Measurements from ENCODE around the gene SHLD2. TPM values are rescaled to one million over a fixed set of nuclear protein-coding genes. Genes with fewer than 3 reads are reported as not detected.
"Not testable (repeated sequence)": the region's sequence is repeated elsewhere in the genome, so short reads cannot be mapped to it uniquely, and the experiment has no call there.

Gene SHLD2
- 10 to 100 TPM; 24.5 to 30.5 TPM for total RNA-seq

GRCh38 chr10:87094373-87095235, at the start of gene SHLD2, which contains the start of gene GLUD1:
TSS of gene SHLD2 (plus strand) at chr10:87095206. CDS start at chr10:87151355, 56,149 bp downstream.
TSS of gene GLUD1 (minus strand) at chr10:87094843. CDS start at chr10:87094769, 74 bp downstream.
- H3K36me3 Mint-ChIP-seq: peaks cover 13 to 43% of the 10 kb centered on the region in 2 donors
- peak within 1 kb of the TSS; percentile 95 to 97 for H3K27ac Mint-ChIP-seq

GRCh38 chr10:87045434-87045938, 49.5 kb upstream of the SHLD2 start:
- H3K27ac Mint-ChIP-seq: peak overlapping the region; percentile 46 to 80
- H3K9me3 Mint-ChIP-seq: no peaks in the 10 kb centered on the region
- ATAC-seq: no peak
- DNase-seq (ENCODE audit: low spot score in 2 of 2): no peak
- H3K36me3 Mint-ChIP-seq: no peaks in the 10 kb centered on the region

More at GRCh38 chr10:87094373-87095235, at the start of gene SHLD2, which contains the start of gene GLUD1:
- H3K9me3 Mint-ChIP-seq: no peaks in the 10 kb centered on the region
- ATAC-seq (peak; percentile 73 to 82), DNase-seq (ENCODE audit: low spot score in 2 of 2) (peak; percentile 91 to 95)

GRCh38 chr10:87053111-87053510, 41.9 kb upstream of the SHLD2 start:
- Mint-ChIP-seq H3K27ac (no peak overlapping the region), H3K9me3 (no peaks in the 10 kb centered on the region), H3K36me3 (peaks cover 0 to under 1% of the 10 kb centered on the region in 2 donors)
- DNase-seq (ENCODE audit: low spot score in 2 of 2) (no peak), ATAC-seq (no peak)

- Mint-ChIP-seq H3K9me3 (no peaks in the 10 kb centered on the region), H3K27ac (peak overlapping the region in 1 of 2 donors; percentile 61), H3K36me3 (peaks cover 0 to 5% of the 10 kb centered on the region in 2 donors)
- ATAC-seq (no peak), DNase-seq (ENCODE audit: low spot score in 2 of 2) (no peak)
These were observed 41.3 kb upstream of the SHLD2 start for GRCh38 chr10:87053577-87054181.

- ATAC-seq: peak; percentile 71 to 77
- Mint-ChIP-seq H3K36me3 (peaks cover 0 to 5% of the 10 kb centered on the region in 2 donors), H3K27ac (no peak overlapping the region), H3K9me3 (no peaks in the 10 kb centered on the region)
- DNase-seq (ENCODE audit: low spot score in 2 of 2): no peak
These were observed 40.4 kb upstream of the SHLD2 start for GRCh38 chr10:87054373-87055295.

GRCh38 chr10:87058171-87058570, 36.8 kb upstream of the SHLD2 start:
- no peak for ATAC-seq

GRCh38 chr10:87059401-87059800, 35.6 kb upstream of the SHLD2 start:
- peaks cover 4 to 11% of the 10 kb centered on the region in 2 donors for H3K36me3 Mint-ChIP-seq
- H3K9me3 Mint-ChIP-seq: no peaks in the 10 kb centered on the region
- DNase-seq (ENCODE audit: low spot score in 2 of 2) (no peak), ATAC-seq (no peak)
- H3K27ac Mint-ChIP-seq: no peak overlapping the region

More at GRCh38 chr10:87058171-87058570, 36.8 kb upstream of the SHLD2 start:
- Mint-ChIP-seq H3K9me3 (no peaks in the 10 kb centered on the region), H3K36me3 (peaks cover 0 to 6% of the 10 kb centered on the region in 2 donors), H3K27ac (peak overlapping the region in 1 of 2 donors; percentile 53)
- no peak for DNase-seq (ENCODE audit: low spot score in 2 of 2)

GRCh38 chr10:87060280-87060928, 34.6 kb upstream of the SHLD2 start:
- no peaks in the 10 kb centered on the region for H3K9me3 Mint-ChIP-seq
- no peak overlapping the region for H3K27ac Mint-ChIP-seq
- DNase-seq (ENCODE audit: low spot score in 2 of 2) (no peak), ATAC-seq (no peak)
- H3K36me3 Mint-ChIP-seq: peaks cover 4 to 11% of the 10 kb centered on the region in 2 donors

GRCh38 chr10:87064651-87065050, 30.4 kb upstream of the SHLD2 start:
- H3K27ac Mint-ChIP-seq: peak overlapping the region in 1 of 2 donors; percentile 32
- no peak for DNase-seq (ENCODE audit: low spot score in 2 of 2)
- ATAC-seq: no peak
- peaks cover 16 to 21% of the 10 kb centered on the region in 2 donors for H3K36me3 Mint-ChIP-seq
- H3K9me3 Mint-ChIP-seq: no peaks in the 10 kb centered on the region

- H3K27ac Mint-ChIP-seq: peak overlapping the region; percentile 13 to 44
- no peaks in the 10 kb centered on the region for H3K9me3 Mint-ChIP-seq
- peaks cover 16 to 21% of the 10 kb centered on the region in 2 donors for H3K36me3 Mint-ChIP-seq
- ATAC-seq (no peak), DNase-seq (ENCODE audit: low spot score in 2 of 2) (no peak)
These were observed 28.8 kb upstream of the SHLD2 start for GRCh38 chr10:87066178-87066577.

GRCh38 chr10:87066865-87067264, 28.1 kb upstream of the SHLD2 start:
- H3K36me3 Mint-ChIP-seq: peaks cover 21 to 23% of the 10 kb centered on the region in 2 donors
- H3K27ac Mint-ChIP-seq: peak overlapping the region; percentile 44 to 81

GRCh38 chr10:87068281-87068680, 26.7 kb upstream of the SHLD2 start:
- Mint-ChIP-seq H3K36me3 (peaks cover 23 to 25% of the 10 kb centered on the region in 2 donors), H3K27ac (no peak overlapping the region), H3K9me3 (no peaks in the 10 kb centered on the region)
- ATAC-seq (no peak), DNase-seq (ENCODE audit: low spot score in 2 of 2) (no peak)

More at GRCh38 chr10:87066865-87067264, 28.1 kb upstream of the SHLD2 start:
- no peaks in the 10 kb centered on the region for H3K9me3 Mint-ChIP-seq
- DNase-seq (ENCODE audit: low spot score in 2 of 2) (no peak), ATAC-seq (no peak)

- Mint-ChIP-seq H3K36me3 (peaks cover 8 to 12% of the 10 kb centered on the region in 2 donors), H3K27ac (no peak overlapping the region), H3K9me3 (no peaks in the 10 kb centered on the region)
- ATAC-seq (no peak), DNase-seq (ENCODE audit: low spot score in 2 of 2) (no peak)
These were observed 22.6 kb upstream of the SHLD2 start for GRCh38 chr10:87072449-87072848.

GRCh38 chr10:87076421-87076820, 18.6 kb upstream of the SHLD2 start:
- ATAC-seq; H3K9me3 Mint-ChIP-seq; DNase-seq (ENCODE audit: low spot score in 2 of 2); H3K27ac Mint-ChIP-seq: not testable (repeated sequence)
- H3K36me3 Mint-ChIP-seq: peaks cover 4 to 12% of the 10 kb centered on the region in 2 donors

GRCh38 chr10:87079106-87079836, 15.7 kb upstream of the SHLD2 start:
- Mint-ChIP-seq H3K27ac (peak overlapping the region in 1 of 2 donors; percentile 55), H3K9me3 (no peaks in the 10 kb centered on the region), H3K36me3 (peaks cover 5 to 26% of the 10 kb centered on the region in 2 donors)
- ATAC-seq (no peak), DNase-seq (ENCODE audit: low spot score in 2 of 2) (no peak)

Measured in activated naive CD4-positive, alpha-beta T cell treated with anti-CD3 and anti-CD28 coated beads, Interleukin-2, amount 50 U/mL, for 72 hours (primary cell).